Neural progenitor cell (in vitro differentiated cells): ENCODE results near the gene FNDC4. TPM values are rescaled to one million over a fixed set of nuclear protein-coding genes. Genes with fewer than 3 reads are reported as not detected.

ENCODE experiments used
- DNase-seq: peaks from one replicate; pipeline ENCODE4 v3.0.0-alpha.2; 2016; ENCODE audit warnings: low spot score
- H2AFZ ChIP-seq: fragments of 200-600 bp; sonication (generic); replicated peaks from 2 replicates; pipeline ENCODE4 v1.6.1; 2016; ENCODE audit warnings: antibody characterized with exemption
- H3F3A ChIP-seq: fragments of 200-600 bp; sonication (generic); 2 replicates; pipeline ENCODE4 v1.6.1; 2016; ENCODE audit warnings: antibody characterized with exemption, low read depth
- H3K27ac ChIP-seq: fragments of 200-600 bp; sonication (generic); 2 replicates; pipeline ENCODE4 v1.5.1; 2016; ENCODE audit warnings: mild to moderate bottlenecking
- H3K27me3 ChIP-seq: fragments of 200-600 bp; sonication (generic); 2 replicates; pipeline ENCODE4 v1.6.1; 2016; ENCODE audit warnings: mild to moderate bottlenecking, moderate library complexity
- H3K36me3 ChIP-seq: fragments of 200-600 bp; sonication (generic); 2 replicates; pipeline ENCODE4 v1.5.1; 2016
- H3K4me1 ChIP-seq: fragments of 200-600 bp; sonication (generic); 2 replicates; pipeline ENCODE4 v1.6.1; 2016; ENCODE audit warnings: mixed run types
- H3K4me2 ChIP-seq: fragments of 200-600 bp; sonication (generic); 2 replicates; pipeline ENCODE4 v1.6.1; 2016
- H3K4me3 ChIP-seq: fragments of 200-600 bp; sonication (generic); 2 replicates; pipeline ENCODE4 v1.5.1; 2016
- H3K79me2 ChIP-seq: fragments of 200-600 bp; sonication (generic); 2 replicates; pipeline ENCODE4 v1.6.1; 2016; ENCODE audit warnings: low read depth
- H3K9ac ChIP-seq: fragments of 200-600 bp; sonication (generic); 2 replicates; pipeline ENCODE4 v1.6.1; 2016
- H3K9me3 ChIP-seq: fragments of 200-600 bp; sonication (generic); 2 replicates; pipeline ENCODE4 v1.5.1; 2016; ENCODE audit warnings: low read depth
- H4K20me1 ChIP-seq: fragments of 200-600 bp; sonication (generic); 2 replicates; pipeline ENCODE4 v1.6.1; 2016; ENCODE audit warnings: low read depth
- H3K27ac Mint-ChIP-seq: 3 replicates; pipeline ENCODE4 v1.8.0; 2021; ENCODE audit warnings: mixed read lengths
- H3K27me3 Mint-ChIP-seq: 2 replicates; pipeline ENCODE4 v1.8.0; 2022; ENCODE audit warnings: low read depth, mild to moderate bottlenecking, inconsistent platforms, moderate library complexity, mixed read lengths; ENCODE audit not compliant: insufficient read depth
- H3K36me3 Mint-ChIP-seq: 3 replicates; pipeline ENCODE4 v1.8.0; 2021; ENCODE audit warnings: mixed read lengths
- H3K4me1 Mint-ChIP-seq: 3 replicates; pipeline ENCODE4 v1.8.0; 2021; ENCODE audit warnings: mixed read lengths
- H3K4me3 Mint-ChIP-seq: 3 replicates; pipeline ENCODE4 v1.8.0; 2021; ENCODE audit warnings: mild to moderate bottlenecking, moderate library complexity, mixed read lengths
- H3K9me3 Mint-ChIP-seq: 3 replicates; pipeline ENCODE4 v1.8.0; 2020; ENCODE audit warnings: mixed read lengths
- EZH2 ChIP-seq: fragments of 200-600 bp; sonication (generic); IDR thresholded peaks from 2 replicates; pipeline ENCODE4 v1.6.1; 2017; ENCODE audit warnings: antibody characterized with exemption, mild to moderate bottlenecking, moderate library complexity
- EZH2phosphoT487 ChIP-seq: fragments of 200-600 bp; sonication (generic); IDR thresholded peaks from 2 replicates; pipeline ENCODE4 v1.6.1; 2017; ENCODE audit warnings: antibody characterized with exemption
- total RNA-seq: library from RNA; depleted of rRNA; stranded (reverse); fragments of >200 nt; gene quantifications from 2 replicates; pipeline ENCODE4 v1.2.3, GENCODE V29; 2015; ENCODE audit warnings: low replicate concordance
- TF ChIP-seq, protein P1 (sequence below): fragments of 200-600 bp; sonication (generic); IDR thresholded peaks from 2 replicates; pipeline ENCODE4 v1.5.1; 2017; ENCODE audit warnings: antibody characterized with exemption, mild to moderate bottlenecking

Gene FNDC4
- total RNA-seq, 1 donor from 2014 or later = 6.2 TPM

DNA sequence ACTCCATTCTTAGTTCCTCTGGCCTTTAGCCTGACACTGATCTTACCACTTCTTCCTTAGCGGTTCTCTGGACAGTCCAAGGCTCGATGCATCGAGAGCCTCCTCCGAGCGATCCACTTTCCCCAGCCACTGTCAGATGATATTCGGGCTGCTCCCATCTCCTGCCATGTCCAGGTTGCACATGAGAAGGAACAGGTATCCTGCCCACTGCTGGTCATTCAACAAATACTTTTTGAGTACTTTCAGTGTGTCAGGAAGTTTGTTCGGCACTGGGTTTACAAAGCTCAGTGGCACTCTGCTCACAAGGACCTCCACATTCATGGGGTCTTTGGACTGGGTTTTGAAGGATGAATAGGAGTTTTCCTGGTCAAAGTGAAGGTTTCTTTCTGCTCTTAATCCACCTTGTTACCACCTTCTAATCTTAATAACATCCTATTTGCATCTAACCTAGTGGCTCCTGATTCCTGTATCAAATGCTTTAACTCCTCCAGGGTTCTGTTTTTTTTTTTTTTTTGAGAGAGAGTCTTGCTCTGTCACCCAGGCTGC is 27.5 kb upstream of the FNDC4 start:
- Histone ChIP-seq H3K4me3 (no peak overlapping the region), H3K27me3 (no peaks in the 10 kb centered on the region), H3K79me2 (no peaks in the 10 kb centered on the region), H3K9me3 (no peaks in the 10 kb centered on the region), H4K20me1 (no peaks in the 10 kb centered on the region), H3K36me3 (no peaks in the 10 kb centered on the region), H3K4me2 (no peak overlapping the region), H2AFZ (no peak overlapping the region), H3F3A (no peaks in the 10 kb centered on the region), H3K27ac (no peak overlapping the region), H3K4me1 (no peaks in the 10 kb centered on the region), H3K9ac (no peak overlapping the region)
- no peak for TF ChIP-seq EZH2
- TF ChIP-seq, protein P1, sequence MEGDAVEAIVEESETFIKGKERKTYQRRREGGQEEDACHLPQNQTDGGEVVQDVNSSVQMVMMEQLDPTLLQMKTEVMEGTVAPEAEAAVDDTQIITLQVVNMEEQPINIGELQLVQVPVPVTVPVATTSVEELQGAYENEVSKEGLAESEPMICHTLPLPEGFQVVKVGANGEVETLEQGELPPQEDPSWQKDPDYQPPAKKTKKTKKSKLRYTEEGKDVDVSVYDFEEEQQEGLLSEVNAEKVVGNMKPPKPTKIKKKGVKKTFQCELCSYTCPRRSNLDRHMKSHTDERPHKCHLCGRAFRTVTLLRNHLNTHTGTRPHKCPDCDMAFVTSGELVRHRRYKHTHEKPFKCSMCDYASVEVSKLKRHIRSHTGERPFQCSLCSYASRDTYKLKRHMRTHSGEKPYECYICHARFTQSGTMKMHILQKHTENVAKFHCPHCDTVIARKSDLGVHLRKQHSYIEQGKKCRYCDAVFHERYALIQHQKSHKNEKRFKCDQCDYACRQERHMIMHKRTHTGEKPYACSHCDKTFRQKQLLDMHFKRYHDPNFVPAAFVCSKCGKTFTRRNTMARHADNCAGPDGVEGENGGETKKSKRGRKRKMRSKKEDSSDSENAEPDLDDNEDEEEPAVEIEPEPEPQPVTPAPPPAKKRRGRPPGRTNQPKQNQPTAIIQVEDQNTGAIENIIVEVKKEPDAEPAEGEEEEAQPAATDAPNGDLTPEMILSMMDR = no peak
- no peak for TF ChIP-seq EZH2phosphoT487
- H3K36me3 Mint-ChIP-seq = no peaks in the 10 kb centered on the region
- no peak for DNase-seq
- H3K9me3 Mint-ChIP-seq = no peaks in the 10 kb centered on the region
- no peak overlapping the region for H3K27ac Mint-ChIP-seq
- H3K4me1 Mint-ChIP-seq = no peaks in the 10 kb centered on the region
- H3K27me3 Mint-ChIP-seq = no peaks in the 10 kb centered on the region
- no peak overlapping the region for H3K4me3 Mint-ChIP-seq

DNA sequence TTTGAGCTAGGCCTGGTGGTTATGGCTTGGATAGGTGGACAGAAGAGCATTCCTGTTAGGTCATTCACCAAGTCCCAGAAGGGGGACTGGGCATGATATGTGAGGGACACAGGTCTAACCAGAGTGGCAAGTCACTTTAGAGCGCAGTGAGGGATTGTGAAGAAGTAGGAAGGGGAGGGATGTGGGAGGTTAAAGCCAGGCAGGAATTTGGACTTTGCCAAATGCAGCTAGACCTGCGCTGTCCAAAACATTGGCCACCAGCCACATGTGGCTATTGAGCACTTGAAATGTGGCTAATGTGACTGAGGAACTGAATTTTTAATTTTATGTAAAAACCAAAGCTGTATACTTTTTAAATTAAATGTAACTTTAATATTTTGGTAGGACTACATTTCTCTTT is 25.3 kb upstream of the FNDC4 start:
- no peaks in the 10 kb centered on the region for H3K79me2 ChIP-seq
- H3K27me3 ChIP-seq = no peaks in the 10 kb centered on the region
- no peak overlapping the region for H3K4me3 ChIP-seq
- Mint-ChIP-seq H3K36me3 (no peaks in the 10 kb centered on the region), H3K4me3 (no peak overlapping the region), H3K27me3 (no peaks in the 10 kb centered on the region), H3K27ac (no peak overlapping the region), H3K4me1 (no peaks in the 10 kb centered on the region), H3K9me3 (no peaks in the 10 kb centered on the region)
- no peaks in the 10 kb centered on the region for H3F3A ChIP-seq
- H3K9me3 ChIP-seq = no peaks in the 10 kb centered on the region
- H3K36me3 ChIP-seq = no peaks in the 10 kb centered on the region
- no peak overlapping the region for H2AFZ ChIP-seq
- no peak overlapping the region for H3K4me2 ChIP-seq
- no peaks in the 10 kb centered on the region for H4K20me1 ChIP-seq
- H3K9ac ChIP-seq = no peak overlapping the region
- no peaks in the 10 kb centered on the region for H3K4me1 ChIP-seq
- no peak for DNase-seq
- H3K27ac ChIP-seq = no peak overlapping the region
- TF ChIP-seq EZH2 = no peak
- TF ChIP-seq, protein P1 = no peak
- no peak for TF ChIP-seq EZH2phosphoT487

DNA sequence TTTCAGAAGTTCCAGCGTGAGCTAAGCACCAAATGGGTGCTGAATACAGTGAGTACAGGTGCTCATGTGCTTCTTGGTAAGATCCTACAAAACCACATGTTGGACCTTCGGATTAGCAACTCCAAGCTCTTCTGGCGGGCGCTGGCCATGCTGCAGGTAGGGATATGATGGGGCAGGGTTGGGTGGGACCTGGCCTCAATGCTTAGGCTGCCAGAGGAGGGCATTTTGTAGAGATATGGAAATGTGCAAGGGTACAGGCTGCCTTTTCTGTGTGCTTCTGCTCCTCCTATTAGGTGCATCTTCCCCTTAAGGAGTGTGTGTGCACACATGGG is 23.7 kb upstream of the FNDC4 start:
- Histone ChIP-seq H3K4me1 (no peaks in the 10 kb centered on the region), H3K4me2 (no peak overlapping the region), H3K9ac (no peak overlapping the region), H4K20me1 (no peaks in the 10 kb centered on the region), H3K27me3 (no peaks in the 10 kb centered on the region), H3K4me3 (no peak overlapping the region), H3K36me3 (no peaks in the 10 kb centered on the region), H3K9me3 (no peaks in the 10 kb centered on the region), H2AFZ (no peak overlapping the region), H3F3A (no peaks in the 10 kb centered on the region), H3K79me2 (no peaks in the 10 kb centered on the region), H3K27ac (no peak overlapping the region)
- TF ChIP-seq EZH2 (no peak), EZH2phosphoT487 (no peak)
- TF ChIP-seq, protein P1 = no peak
- no peaks in the 10 kb centered on the region for H3K9me3 Mint-ChIP-seq
- H3K27me3 Mint-ChIP-seq = no peaks in the 10 kb centered on the region
- no peaks in the 10 kb centered on the region for H3K36me3 Mint-ChIP-seq
- no peaks in the 10 kb centered on the region for H3K4me1 Mint-ChIP-seq
- H3K4me3 Mint-ChIP-seq = peak overlapping the region; percentile 53
- no peak for DNase-seq
- no peak overlapping the region for H3K27ac Mint-ChIP-seq
